Ovary (tissue), 9 donors: Measurements from ENCODE around the gene NFIB. TPM values are rescaled to one million over a fixed set of nuclear protein-coding genes. Genes with fewer than 3 reads are reported as not detected.

Experiments used
- DNase-seq, 5 donors: peaks; one replicate each; pipeline ENCODE4 v3.0.0-alpha.2; 2019 to 2020
- H3K27ac ChIP-seq, 2 donors: fragments of 200-600 bp; one replicate each; pipeline versions ENCODE4 v1.5.1 to v1.8.0; 2019 to 2022
- H3K27me3 ChIP-seq: fragments of 200-600 bp; one replicate; pipeline ENCODE4 v1.8.0; 2022
- H3K36me3 ChIP-seq: fragments of 200-600 bp; sonication (generic); one replicate; pipeline ENCODE4 v1.5.1; 2019
- H3K4me1 ChIP-seq: one replicate; pipeline ENCODE4 v1.8.1; 2013; ENCODE audit warnings: mild to moderate bottlenecking, moderate library complexity; ENCODE audit not compliant: insufficient read depth
- H3K4me3 ChIP-seq: fragments of 200-600 bp; sonication (generic); one replicate; pipeline ENCODE4 v1.5.1; 2017
- H3K9me3 ChIP-seq, 2 donors: fragments of 200-600 bp in 1 of 2; sonication (generic) in 1 of 2; one replicate each; pipeline versions ENCODE4 v1.5.1 to v1.8.1; 2013 to 2019; ENCODE audit warnings: mild to moderate bottlenecking in 1 of 2, moderate library complexity in 1 of 2
- EP300 ChIP-seq: sonication (generic); formaldehyde crosslinking; IDR thresholded peaks from one replicate; pipeline ENCODE4 v1.6.1; 2017; ENCODE audit warnings: antibody characterized with exemption
- POLR2A ChIP-seq: fragments of 450-650 bp; IDR thresholded peaks from one replicate; pipeline ENCODE4 v1.6.1; 2017; ENCODE audit warnings: antibody characterized with exemption, mild to moderate bottlenecking, moderate library complexity
- WGBS, 3 donors: extraction: QIAGEN DNeasy Blood & Tissue Kit in 1 of 3; methylation state at CpG; one replicate each; pipeline versions ENCODE4 v1.1.5 to v1.1.7; 2013 to 2017; 5-methylcytosine and 5-hydroxymethylcytosine counted together
- intact Hi-C, 4 donors: fragments of 100-400 bp; cut with DNase I; formaldehyde crosslinking; loops; one replicate each; pipeline versions ENCODE4 v1.11.0 to v1.15.1; 2022 to 2023
- polyA plus RNA-seq, 2 donors: library from polyadenylated mRNA; stranded (reverse); fragments of 200-250 nt in 1 of 2; fragments of 350-450 nt in 1 of 2; fragmentation: Illumina TruSeq in 1 of 2; extraction: RNeasy Lipid Tissue Mini Kit (QIAGEN cat#74804) in 1 of 2; gene quantifications; one replicate each; pipeline ENCODE4 v1.2.3, GENCODE V29; 2013 to 2014
- total RNA-seq, 7 donors: library from RNA; depleted of rRNA in 2 of 7; stranded (reverse); fragments of >200 nt in 2 of 7; fragmentation: NEBNext Ultra II Directional in 3 of 7; extraction: Animal tissue kit (Norgen Biotek cat#: 25700) in 3 of 7; gene quantifications; one replicate each; pipeline versions ENCODE4 v1.1.0 to v1.2.4, GENCODE V29; 2016 to 2023
- TF ChIP-seq, protein P1 (sequence below), 3 donors: fragments of 450-650 bp in 2 of 3; fragments of 200-600 bp in 1 of 3; IDR thresholded peaks; one replicate each; pipeline versions ENCODE4 v1.5.1 to v1.8.0; 2016 to 2022; ENCODE audit warnings: antibody characterized with exemption in 3 of 3, mild to moderate bottlenecking in 1 of 3
- donor health status: DM: no; HTN: no; CAD: no; lungs with moderate emphysema.
- donor health status: DM: no; HTN: no; CAD: no.
- donor health status: Bipolar disorder and iron deficiency.
- donor health status: DM: yes; HTN: yes; CAD: no.
- donor health status: DM: no; HTN: no; CAD: no.
- donor health status: DM: yes; HTN: yes; CAD: no.

Gene NFIB
- total and polyA plus RNA-seq, 9 donors = 8.7 to 111 (median 53.2) TPM

DNA sequence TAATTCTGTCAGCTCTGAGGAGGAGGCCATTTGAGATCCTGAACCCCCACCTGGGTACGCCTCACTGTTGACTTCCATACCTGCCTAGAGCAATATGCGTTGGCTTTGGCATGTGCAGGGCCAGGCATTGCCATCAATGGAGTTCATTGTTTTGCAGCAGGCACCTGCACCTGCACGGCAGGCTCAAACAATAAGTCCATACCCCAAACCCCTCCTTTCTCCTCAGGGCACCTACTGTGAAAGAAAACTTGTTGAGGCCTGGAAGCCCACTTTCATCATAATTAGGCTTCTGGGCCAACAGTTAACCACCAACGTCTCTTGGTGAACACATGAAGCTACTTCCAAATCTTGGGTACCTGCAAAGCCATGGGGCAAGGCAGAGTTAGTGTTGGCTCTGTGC, 238.7 kb downstream of the NFIB start:
- no peak for TF ChIP-seq POLR2A
- TF ChIP-seq, protein P1, sequence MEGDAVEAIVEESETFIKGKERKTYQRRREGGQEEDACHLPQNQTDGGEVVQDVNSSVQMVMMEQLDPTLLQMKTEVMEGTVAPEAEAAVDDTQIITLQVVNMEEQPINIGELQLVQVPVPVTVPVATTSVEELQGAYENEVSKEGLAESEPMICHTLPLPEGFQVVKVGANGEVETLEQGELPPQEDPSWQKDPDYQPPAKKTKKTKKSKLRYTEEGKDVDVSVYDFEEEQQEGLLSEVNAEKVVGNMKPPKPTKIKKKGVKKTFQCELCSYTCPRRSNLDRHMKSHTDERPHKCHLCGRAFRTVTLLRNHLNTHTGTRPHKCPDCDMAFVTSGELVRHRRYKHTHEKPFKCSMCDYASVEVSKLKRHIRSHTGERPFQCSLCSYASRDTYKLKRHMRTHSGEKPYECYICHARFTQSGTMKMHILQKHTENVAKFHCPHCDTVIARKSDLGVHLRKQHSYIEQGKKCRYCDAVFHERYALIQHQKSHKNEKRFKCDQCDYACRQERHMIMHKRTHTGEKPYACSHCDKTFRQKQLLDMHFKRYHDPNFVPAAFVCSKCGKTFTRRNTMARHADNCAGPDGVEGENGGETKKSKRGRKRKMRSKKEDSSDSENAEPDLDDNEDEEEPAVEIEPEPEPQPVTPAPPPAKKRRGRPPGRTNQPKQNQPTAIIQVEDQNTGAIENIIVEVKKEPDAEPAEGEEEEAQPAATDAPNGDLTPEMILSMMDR (IDR thresholded peaks at IDR 0.05) = no peak
- no peak for TF ChIP-seq EP300
- no peaks in the 10 kb centered on the region for H3K9me3 ChIP-seq
- no peak for DNase-seq
- H3K27me3 ChIP-seq = peaks cover 5% of the 10 kb centered on the region
- H3K4me3 ChIP-seq = no peak overlapping the region
- intact Hi-C loops = no loop called here
- no peak overlapping the region for H3K27ac ChIP-seq
- H3K36me3 ChIP-seq = no peaks in the 10 kb centered on the region
- 89 to 94% (median 89%) methylated on average over 4 of the region's 4 CpGs for WGBS, 3 donors
- no peaks in the 10 kb centered on the region for H3K4me1 ChIP-seq

DNA sequence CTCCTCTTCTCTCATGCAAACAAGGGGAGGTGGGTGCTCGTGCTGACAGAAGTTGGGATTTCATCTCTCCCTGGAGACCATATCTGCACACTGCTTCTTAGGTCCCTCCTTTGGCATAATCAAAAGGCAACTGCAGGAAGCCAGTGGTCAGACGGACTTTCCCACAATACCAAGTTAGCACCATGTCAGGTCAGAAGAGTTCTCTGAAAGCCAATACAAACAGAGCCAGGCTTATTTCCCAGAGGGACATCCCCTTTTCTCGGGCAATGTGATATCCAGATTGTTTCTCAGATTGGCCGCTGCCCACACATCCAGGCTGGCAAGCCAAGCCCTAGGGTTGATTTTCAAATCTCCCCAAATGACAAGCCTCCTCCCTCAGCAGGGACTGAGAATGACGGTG, 241.1 kb downstream of the NFIB start:
- Histone ChIP-seq H3K4me3 (no peak overlapping the region), H3K4me1 (no peaks in the 10 kb centered on the region), H3K27me3 (peaks cover 4% of the 10 kb centered on the region), H3K36me3 (no peaks in the 10 kb centered on the region), H3K27ac (no peak overlapping the region), H3K9me3 (no peaks in the 10 kb centered on the region)
- no peak for DNase-seq
- TF ChIP-seq POLR2A (no peak), EP300 (no peak)
- TF ChIP-seq, protein P1 (IDR thresholded peaks at IDR 0.05) = no peak
- intact Hi-C loops = no loop called here
- WGBS, 3 donors = 79 to 85% (median 80%) methylated on average over 5 of the region's 5 CpGs

DNA sequence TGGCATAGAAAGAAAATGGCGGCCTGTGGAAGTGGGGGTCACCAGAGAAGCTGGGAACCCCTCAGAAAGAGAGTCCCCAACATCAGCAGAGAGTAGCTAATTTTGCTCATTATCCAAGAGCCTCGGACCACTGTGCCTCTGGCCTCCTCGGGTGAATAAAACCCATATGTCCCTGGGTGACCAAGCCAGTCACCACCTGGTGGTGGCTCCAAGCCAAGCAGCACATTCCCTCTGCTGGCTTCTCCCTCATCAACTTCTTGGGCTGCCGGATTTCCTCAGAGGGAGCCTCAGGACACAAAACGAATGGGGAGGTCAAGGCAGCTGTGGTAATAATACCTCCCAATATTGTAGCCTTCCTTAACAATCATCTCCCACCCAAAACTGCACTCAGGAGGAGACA, 242.5 kb downstream of the NFIB start:
- intact Hi-C loops = no loop called here
- Histone ChIP-seq H3K4me3 (no peak overlapping the region), H3K27ac (no peak overlapping the region), H3K4me1 (no peaks in the 10 kb centered on the region), H3K27me3 (no peaks in the 10 kb centered on the region), H3K9me3 (no peaks in the 10 kb centered on the region), H3K36me3 (no peaks in the 10 kb centered on the region)
- no peak for DNase-seq
- TF ChIP-seq POLR2A (no peak), EP300 (no peak)
- TF ChIP-seq, protein P1 (IDR thresholded peaks at IDR 0.05) = no peak
- WGBS, 3 donors = 84 to 89% (median 88%) methylated on average over 5 of the region's 5 CpGs

DNA sequence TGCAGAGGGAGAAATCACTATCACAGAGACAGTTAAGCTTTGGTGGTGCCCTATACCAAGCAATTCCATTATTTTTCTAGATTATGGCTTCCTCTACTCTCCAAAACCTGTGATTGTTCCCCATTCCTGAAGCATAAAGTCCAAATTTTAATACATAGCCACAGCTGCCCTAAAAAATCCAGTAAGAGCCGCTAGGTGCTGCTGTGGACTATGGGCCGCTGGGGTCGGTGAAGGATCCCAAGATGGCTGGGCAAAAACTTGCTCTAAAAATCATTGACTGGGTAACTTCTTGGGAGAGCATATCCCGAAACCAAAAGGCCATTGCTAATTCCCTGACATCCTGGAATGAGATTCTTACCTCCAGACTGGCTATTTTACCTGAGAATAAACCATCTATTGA, 245.3 kb downstream of the NFIB start:
- DNase-seq = no peak
- TF ChIP-seq EP300 (no peak), POLR2A (no peak)
- TF ChIP-seq, protein P1 (IDR thresholded peaks at IDR 0.05) = no peak
- no peak overlapping the region for H3K27ac ChIP-seq
- WGBS, 3 donors = 95 to 100% (median 100%) methylated on average over 4 of the region's 4 CpGs
- intact Hi-C loops = no loop called here
- H3K4me1 ChIP-seq = no peaks in the 10 kb centered on the region
- no peak overlapping the region for H3K4me3 ChIP-seq
- H3K36me3 ChIP-seq = no peaks in the 10 kb centered on the region
- H3K27me3 ChIP-seq = no peaks in the 10 kb centered on the region
- no peaks in the 10 kb centered on the region for H3K9me3 ChIP-seq

DNA sequence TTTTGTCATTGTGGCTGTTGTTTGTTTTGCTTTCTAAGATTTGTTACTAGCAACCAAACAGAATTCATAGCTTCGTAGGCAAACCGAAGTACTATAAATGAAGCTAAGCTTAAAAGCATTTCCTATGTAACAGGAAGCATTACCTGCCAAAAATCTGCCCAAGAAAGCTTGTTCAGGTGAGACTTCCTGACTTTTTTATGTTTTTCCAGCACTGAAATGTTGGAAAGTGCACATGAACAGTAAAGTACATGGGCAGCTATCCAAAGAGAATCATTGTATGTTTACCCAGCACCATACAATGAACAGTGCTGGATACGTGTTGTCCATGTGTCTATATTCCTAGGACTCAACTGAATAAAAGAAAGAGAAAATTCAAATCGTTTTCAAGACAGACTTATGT, 247.1 kb downstream of the NFIB start:
- intact Hi-C loops = no loop called here
- Histone ChIP-seq H3K36me3 (no peaks in the 10 kb centered on the region), H3K27me3 (no peaks in the 10 kb centered on the region), H3K4me3 (no peak overlapping the region), H3K27ac (no peak overlapping the region), H3K4me1 (no peaks in the 10 kb centered on the region), H3K9me3 (no peaks in the 10 kb centered on the region)
- no peak for DNase-seq
- 82 to 89% (median 86%) methylated on average over 4 of the region's 4 CpGs for WGBS, 3 donors
- no peak for TF ChIP-seq EP300
- TF ChIP-seq POLR2A = no peak
- TF ChIP-seq, protein P1 (IDR thresholded peaks at IDR 0.05) = no peak
